ENCODE data around the gene BCAT1. TPM values are rescaled to one million over a fixed set of nuclear protein-coding genes. Genes with fewer than 3 reads are reported as not detected.

The BCAT1 gene
- total and polyA plus RNA-seq, 9 of the 15 experiments (the other 6 are each of a cell fraction or from before 2014, with no cell fraction given): 38.5 to 157 (median 66.8) TPM

DNA sequence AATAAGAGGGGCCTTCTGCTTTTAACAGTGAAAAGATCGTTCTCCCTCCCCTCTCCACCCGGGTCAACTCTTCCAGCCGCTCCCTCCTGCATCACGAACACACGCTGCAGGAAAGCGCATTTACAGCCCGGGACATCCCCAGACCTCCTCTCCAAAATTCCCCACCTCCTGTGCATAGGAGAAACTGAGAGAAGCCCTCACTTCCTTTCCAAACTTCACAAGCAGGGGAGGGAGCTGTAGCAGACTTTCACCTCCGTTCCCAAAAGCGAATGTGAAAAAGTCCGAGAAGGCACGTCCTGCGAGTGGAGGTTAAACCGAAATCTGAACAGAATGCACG lies 513 bp downstream of the BCAT1 start (continued):
- 0 out of 4 replicates have a peak, but pooled peaks of 1 of the 2 experiments have one; percentile 8 for TF ChIP-seq SIN3A (IDR thresholded peaks at IDR 0.05; ENCODE audit: borderline replicate concordance in 2 of 2, control insufficient read depth in 1 of 2, low read depth in 2 of 2, low read length in 2 of 2)

DNA sequence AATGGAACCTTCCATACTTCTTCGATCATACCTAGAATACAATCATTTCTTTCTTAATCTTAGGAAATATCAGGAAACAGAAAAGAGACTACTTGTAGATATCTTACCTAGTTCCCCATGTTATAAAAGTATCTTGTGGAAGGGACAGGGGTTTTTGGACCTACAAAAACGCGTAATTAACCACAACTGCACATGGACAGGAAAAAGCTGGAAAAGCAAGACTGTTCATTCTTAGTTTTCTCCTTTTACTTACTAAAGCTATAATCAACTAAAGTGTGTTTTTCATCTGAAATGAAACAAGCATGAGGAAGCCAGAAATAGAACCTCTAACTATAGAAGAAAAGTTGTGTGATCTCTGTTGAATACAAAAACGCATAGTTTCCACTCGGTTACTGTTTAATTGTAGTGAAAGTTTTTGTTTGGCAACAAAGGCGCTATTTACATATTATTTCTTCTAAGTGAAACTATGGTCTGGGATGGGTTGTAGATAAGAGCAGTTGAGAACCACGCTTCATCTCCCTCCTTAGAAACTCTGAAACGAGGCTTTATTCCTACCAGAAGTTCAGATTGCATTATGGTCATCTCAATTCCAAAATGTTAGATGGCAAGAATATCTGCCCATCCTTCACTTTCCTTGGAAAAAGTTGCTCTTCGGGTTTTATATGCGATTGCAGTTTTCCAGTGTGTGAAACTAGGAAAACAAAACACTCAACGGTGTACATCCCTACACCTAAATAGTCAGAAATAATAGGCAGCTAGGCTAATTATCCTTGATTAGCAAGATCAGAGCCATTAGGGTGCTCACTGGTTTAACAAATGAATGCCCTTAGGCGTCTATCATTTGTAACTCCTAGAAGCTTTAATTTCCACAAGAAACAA lies 1.1 kb downstream of the BCAT1 start:
- Histone ChIP-seq H3K27me3 (ENCODE audit: control insufficient read depth in 2 of 2, insufficient read depth in 2 of 2, low read length in 2 of 2) (no peaks in the 10 kb centered on the region), H3K9ac (ENCODE audit: insufficient read depth in 1 of 2, low read depth in 2 of 2, low read length in 2 of 2) (peak overlapping the region; percentile 94 to 99), H3K4me3 (peak overlapping the region; percentile 69), H2AFZ (ENCODE audit: low read depth, low read length) (no peak overlapping the region), H3K36me3 (ENCODE audit: control insufficient read depth, insufficient read depth, low read length) (peaks cover 34% of the 10 kb centered on the region), H3K4me1 (replicated peaks in 1 of 2; ENCODE audit: control insufficient read depth in 2 of 2, insufficient read depth in 2 of 2, low read length in 2 of 2) (peaks cover 36 to 49% of the 10 kb centered on the region in 2 experiments), H3K4me2 (ENCODE audit: insufficient read depth, low read length) (peak overlapping the region; percentile 93), H3K79me2 (ENCODE audit: control insufficient read depth, insufficient read depth, low read length) (peaks cover 66% of the 10 kb centered on the region), H3K27ac (ENCODE audit: extremely low read depth, low read depth, low read length) (peak overlapping the region; percentile 90), H4K20me1 (replicated peaks; ENCODE audit: control insufficient read depth, insufficient read depth, low read length) (0 out of 2 replicates have a peak, but pooled peaks cover 4% of the 10 kb centered on the region), H3K9me1 (ENCODE audit: control insufficient read depth, insufficient read depth, low read length) (no peaks in the 10 kb centered on the region), H3K9me3 (replicated peaks; ENCODE audit: control insufficient read depth, insufficient read depth, low read depth, low read length) (no peaks in the 10 kb centered on the region)
- DNase-seq (ENCODE audit: extremely low read depth in 1 of 4, low spot score in 3 of 4) (peak in 1 of 4 experiments; percentile 42), FAIRE-seq (no peak), ATAC-seq (peak; percentile 4)
- POLR2A ChIA-PET: interaction anchor here (0.6 to 3.5 kb wide), 7 partner anchors 8 to 247 kb away, joined by 3 to 19 read pairs (median 3); partner anchors contain the start of genes DNAI7 and ETFRF1
- intact Hi-C loops (cut with micrococcal nuclease) (loop anchor here (10.0 kb wide), 1 partner anchor 253 kb away; no protein-coding TSS in a partner anchor), in situ Hi-C loops (cut with MboI) (no loop called here)
- CTCF ChIA-PET (ENCODE audit: low intra/inter-chr PET ratio): no interaction called here
- under 1% methylated on average over 12 of the region's 12 CpGs for WGBS (ENCODE audit: insufficient coverage, low coverage, missing lambda C conversion rate)
- BruUV-seq (replicated peaks): TSS peak; percentile 51
- TF ChIP-seq, protein P1, sequence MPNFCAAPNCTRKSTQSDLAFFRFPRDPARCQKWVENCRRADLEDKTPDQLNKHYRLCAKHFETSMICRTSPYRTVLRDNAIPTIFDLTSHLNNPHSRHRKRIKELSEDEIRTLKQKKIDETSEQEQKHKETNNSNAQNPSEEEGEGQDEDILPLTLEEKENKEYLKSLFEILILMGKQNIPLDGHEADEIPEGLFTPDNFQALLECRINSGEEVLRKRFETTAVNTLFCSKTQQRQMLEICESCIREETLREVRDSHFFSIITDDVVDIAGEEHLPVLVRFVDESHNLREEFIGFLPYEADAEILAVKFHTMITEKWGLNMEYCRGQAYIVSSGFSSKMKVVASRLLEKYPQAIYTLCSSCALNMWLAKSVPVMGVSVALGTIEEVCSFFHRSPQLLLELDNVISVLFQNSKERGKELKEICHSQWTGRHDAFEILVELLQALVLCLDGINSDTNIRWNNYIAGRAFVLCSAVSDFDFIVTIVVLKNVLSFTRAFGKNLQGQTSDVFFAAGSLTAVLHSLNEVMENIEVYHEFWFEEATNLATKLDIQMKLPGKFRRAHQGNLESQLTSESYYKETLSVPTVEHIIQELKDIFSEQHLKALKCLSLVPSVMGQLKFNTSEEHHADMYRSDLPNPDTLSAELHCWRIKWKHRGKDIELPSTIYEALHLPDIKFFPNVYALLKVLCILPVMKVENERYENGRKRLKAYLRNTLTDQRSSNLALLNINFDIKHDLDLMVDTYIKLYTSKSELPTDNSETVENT (CRISPR knock-in tag; IDR thresholded peaks at IDR 0.05): no peak
- TF ChIP-seq KLF1 (tag; IDR thresholded peaks at IDR 0.05) (no peak), NR3C1 (CRISPR knock-in tag; IDR thresholded peaks at IDR 0.05) (no peak), ZNF408 (CRISPR knock-in tag; IDR thresholded peaks at IDR 0.05; ENCODE audit: low read depth) (no peak), NFYB (IDR thresholded peaks at IDR 0.05; ENCODE audit: extremely low read depth, insufficient read length) (no peak), ZNF143 (CRISPR knock-in tag; IDR thresholded peaks at IDR 0.05) (no peak), CEBPG (CRISPR knock-in tag; IDR thresholded peaks at IDR 0.05) (no peak), CEBPG (tag; conservative IDR thresholded peaks at IDR 0.05 in 1 of 2, IDR thresholded peaks at IDR 0.05 in 1 of 2) (no peak), FIP1L1 (IDR thresholded peaks at IDR 0.05; ENCODE audit: low read depth, low read length, poor library complexity, severe bottlenecking) (no peak), MXI1 (IDR thresholded peaks at IDR 0.05; ENCODE audit: low read depth, low read length) (no peak)
- TF ChIP-seq, protein P2, sequence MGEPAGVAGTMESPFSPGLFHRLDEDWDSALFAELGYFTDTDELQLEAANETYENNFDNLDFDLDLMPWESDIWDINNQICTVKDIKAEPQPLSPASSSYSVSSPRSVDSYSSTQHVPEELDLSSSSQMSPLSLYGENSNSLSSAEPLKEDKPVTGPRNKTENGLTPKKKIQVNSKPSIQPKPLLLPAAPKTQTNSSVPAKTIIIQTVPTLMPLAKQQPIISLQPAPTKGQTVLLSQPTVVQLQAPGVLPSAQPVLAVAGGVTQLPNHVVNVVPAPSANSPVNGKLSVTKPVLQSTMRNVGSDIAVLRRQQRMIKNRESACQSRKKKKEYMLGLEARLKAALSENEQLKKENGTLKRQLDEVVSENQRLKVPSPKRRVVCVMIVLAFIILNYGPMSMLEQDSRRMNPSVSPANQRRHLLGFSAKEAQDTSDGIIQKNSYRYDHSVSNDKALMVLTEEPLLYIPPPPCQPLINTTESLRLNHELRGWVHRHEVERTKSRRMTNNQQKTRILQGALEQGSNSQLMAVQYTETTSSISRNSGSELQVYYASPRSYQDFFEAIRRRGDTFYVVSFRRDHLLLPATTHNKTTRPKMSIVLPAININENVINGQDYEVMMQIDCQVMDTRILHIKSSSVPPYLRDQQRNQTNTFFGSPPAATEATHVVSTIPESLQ (CRISPR knock-in tag; IDR thresholded peaks at IDR 0.05): peak; percentile 67; the same call in 1 of the 2 replicates
